ENCODE measurements around the gene ZFP36L1.

ZFP36L1 gene

DNA sequence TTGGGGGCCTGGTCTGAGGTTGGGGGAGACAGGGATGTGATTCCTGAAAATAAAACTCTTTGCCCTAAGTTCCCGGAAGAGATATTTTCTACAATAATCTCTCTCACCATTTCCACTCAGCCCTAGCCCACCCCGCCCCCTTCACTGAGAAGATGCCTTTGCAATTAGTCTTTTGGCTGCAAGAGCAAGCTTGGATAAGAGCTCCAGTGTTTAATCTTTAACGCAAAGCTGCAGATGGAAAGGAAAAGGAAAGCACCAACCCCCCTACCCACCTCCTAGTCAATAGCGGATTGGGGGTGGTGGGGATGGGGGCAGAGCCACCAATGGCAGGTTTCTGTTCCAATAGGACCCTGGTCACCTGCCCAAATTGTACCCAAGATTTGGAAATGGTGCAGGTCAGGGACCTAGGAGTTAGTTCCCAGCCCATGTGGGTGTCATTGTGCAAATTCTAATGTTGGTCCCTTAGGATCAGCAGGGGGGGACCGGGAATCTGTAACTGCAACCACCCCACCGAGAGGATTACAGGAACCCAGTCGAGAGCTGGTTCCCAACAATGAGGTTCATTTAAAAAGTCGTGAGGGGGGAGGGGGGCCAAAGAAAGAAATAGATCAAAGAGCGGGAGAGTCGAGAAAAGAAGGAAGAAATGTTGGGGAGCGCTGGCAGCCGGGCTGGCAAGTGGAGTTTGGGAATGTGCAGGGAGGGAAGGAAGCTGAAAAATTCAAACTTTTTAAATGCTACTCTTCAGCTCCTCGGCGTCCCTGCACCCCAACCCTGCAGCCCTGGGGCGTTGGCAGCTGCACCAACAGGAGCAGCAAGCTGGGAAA is 1.6 kb downstream of the ZFP36L1 start:
- no peak for DNase-seq (ENCODE audit: extremely low spot score)
- ChIA-PET CTCF (interaction anchor here (1.2 to 6.6 kb wide), 8 partner anchors 26 to 854 kb away, joined by 3 to 84 read pairs (median 4); no protein-coding TSS in a partner anchor), POLR2A (interaction anchor here (0.7 to 2.5 kb wide), 3 partner anchors 23 to 388 kb away, joined by 3 to 14 read pairs (median 3); no protein-coding TSS in a partner anchor)

DNA sequence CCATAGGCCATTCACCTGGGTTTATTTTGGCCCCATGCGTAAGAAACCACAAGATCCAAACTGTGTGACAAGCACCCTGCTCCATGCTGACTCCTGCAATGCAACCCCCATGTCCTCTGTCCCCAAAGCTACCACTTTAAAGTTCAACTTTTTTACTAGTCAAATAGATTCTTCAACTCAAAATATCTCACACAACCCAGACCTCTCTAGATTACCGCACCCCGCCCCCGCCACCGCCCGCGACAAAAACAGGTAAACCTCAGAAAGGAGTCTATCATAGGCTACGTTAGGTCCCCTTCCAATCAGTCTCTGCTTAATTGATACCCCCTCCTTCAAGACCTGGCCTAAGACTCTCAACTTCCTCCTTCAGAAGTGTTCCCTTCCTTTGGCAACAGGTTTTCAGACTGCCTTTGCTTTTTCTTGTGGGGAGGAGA is 2.2 kb downstream of the ZFP36L1 start:
- CTCF ChIA-PET: interaction anchor here (0.7 to 6.6 kb wide), 15 partner anchors 11 to 854 kb away, joined by 3 to 84 read pairs (median 5); no protein-coding TSS in a partner anchor
- TF ChIP-seq, protein P1, sequence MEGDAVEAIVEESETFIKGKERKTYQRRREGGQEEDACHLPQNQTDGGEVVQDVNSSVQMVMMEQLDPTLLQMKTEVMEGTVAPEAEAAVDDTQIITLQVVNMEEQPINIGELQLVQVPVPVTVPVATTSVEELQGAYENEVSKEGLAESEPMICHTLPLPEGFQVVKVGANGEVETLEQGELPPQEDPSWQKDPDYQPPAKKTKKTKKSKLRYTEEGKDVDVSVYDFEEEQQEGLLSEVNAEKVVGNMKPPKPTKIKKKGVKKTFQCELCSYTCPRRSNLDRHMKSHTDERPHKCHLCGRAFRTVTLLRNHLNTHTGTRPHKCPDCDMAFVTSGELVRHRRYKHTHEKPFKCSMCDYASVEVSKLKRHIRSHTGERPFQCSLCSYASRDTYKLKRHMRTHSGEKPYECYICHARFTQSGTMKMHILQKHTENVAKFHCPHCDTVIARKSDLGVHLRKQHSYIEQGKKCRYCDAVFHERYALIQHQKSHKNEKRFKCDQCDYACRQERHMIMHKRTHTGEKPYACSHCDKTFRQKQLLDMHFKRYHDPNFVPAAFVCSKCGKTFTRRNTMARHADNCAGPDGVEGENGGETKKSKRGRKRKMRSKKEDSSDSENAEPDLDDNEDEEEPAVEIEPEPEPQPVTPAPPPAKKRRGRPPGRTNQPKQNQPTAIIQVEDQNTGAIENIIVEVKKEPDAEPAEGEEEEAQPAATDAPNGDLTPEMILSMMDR (IDR thresholded peaks at IDR 0.05; ENCODE audit: control extremely low read depth, extremely low read depth, low read depth, missing control alignments): no peak
- POLR2A ChIA-PET: interaction anchor here (0.5 to 1.6 kb wide), 2 partner anchors 542 to 553 kb away, joined by 3 read pairs; no protein-coding TSS in a partner anchor
- peak; percentile 17 for DNase-seq (ENCODE audit: extremely low spot score)

More for the DNA sequence above, 1.6 kb downstream of the ZFP36L1 start:
- TF ChIP-seq, protein P1 (IDR thresholded peaks at IDR 0.05; ENCODE audit: control extremely low read depth, extremely low read depth, low read depth, missing control alignments): no peak

DNA sequence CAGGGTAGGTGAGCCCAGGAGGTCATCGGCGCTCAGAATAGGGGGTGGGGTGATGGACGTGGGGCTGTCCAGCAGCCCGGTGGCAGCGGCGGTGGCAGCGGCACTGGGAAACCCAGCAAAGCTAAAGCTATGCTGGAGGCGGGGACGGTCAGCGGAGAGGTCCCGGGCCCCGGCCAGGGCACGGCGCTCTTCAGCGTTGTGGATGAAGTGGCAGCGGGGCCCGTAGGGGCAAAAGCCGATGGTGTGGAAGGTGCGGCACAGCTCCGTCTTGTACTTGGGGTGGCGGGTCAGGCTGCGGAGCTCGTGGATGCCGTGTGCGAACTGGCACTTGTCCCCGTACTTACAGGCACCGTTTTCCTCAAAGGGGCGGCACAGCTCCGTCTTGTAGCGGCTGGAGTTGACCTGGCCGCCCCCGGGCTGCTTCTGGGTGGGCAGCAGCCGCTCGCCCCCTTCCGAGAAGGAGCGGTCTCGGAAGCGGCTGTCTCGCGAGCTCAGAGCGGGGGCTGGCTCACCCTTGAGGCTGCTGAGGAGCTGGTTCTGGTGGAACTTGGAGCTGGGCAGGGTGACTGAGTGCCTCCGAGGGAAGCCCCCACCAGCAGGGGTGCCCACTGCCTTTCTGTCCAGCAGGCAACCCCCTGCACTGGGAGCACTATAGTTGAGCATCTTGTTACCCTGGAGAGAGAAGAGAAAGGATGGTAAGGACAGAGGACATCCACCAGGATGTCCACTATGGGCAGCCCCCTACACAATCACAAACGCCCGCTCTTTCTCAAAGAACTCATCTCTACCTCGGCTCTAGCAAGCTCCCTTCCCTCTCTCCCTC is 2.8 kb downstream of the ZFP36L1 start:
- no peak for DNase-seq (ENCODE audit: extremely low spot score)
- CTCF ChIA-PET: interaction anchor here (0.7 to 6.6 kb wide), 44 partner anchors 8 to 933 kb away, joined by 3 to 84 read pairs (median 4); no protein-coding TSS in a partner anchor
- POLR2A ChIA-PET: interaction anchor here (0.5 to 1.6 kb wide), 3 partner anchors 26 to 553 kb away, joined by 3 read pairs; no protein-coding TSS in a partner anchor
- TF ChIP-seq, protein P1 (IDR thresholded peaks at IDR 0.05; ENCODE audit: control extremely low read depth, extremely low read depth, low read depth, missing control alignments): peak; percentile 23

DNA sequence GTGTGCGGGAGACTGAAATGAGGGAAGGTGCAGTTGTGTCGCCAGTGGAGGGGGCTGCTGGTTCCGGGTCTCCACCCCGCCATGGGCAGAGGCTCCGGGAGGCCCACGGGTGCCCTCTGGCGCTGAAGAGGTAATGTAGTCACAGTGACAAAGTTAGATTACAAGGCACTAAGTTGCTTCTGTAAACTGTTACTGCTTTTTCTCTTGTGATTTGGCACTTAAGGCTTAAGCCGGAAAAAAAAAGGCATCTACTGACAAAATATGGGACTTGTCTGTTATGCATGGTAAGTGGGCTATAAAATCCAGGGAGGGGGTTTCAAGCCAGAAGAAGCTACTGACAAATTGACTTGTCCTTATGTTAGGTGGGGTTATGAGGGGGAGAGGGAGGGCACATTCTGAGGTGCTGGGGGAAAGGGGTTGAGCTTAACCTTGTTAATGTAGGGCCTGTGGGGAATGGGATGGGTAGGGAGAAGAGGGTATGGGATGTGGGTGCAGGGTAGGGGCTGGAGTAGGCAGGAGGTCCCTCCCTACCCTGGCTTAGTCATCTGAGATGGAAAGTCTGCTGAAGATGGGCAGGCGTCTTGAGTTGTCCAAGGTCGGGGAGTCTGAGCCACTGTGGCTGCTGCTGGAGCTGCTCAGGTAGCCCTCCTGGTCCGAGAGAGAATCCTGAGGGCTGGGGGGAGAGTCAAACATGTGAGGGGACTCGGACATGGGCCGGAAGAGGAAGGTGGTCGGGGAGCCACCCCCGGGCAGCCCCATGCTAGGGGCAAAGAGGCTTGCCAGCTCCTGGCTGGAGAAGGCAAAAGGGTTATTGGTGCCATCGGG is 3.7 kb downstream of the ZFP36L1 start:
- CTCF ChIA-PET: interaction anchor here (0.7 to 6.6 kb wide), 42 partner anchors 9 to 962 kb away, joined by 3 to 84 read pairs (median 4); no protein-coding TSS in a partner anchor
- DNase-seq (ENCODE audit: extremely low spot score): peak; percentile 75
- TF ChIP-seq, protein P1 (IDR thresholded peaks at IDR 0.05; ENCODE audit: control extremely low read depth, extremely low read depth, low read depth, missing control alignments): peak; percentile 84
- POLR2A ChIA-PET: interaction anchor here (0.6 to 1.6 kb wide), 3 partner anchors 27 to 541 kb away, joined by 3 read pairs; no protein-coding TSS in a partner anchor

DNA sequence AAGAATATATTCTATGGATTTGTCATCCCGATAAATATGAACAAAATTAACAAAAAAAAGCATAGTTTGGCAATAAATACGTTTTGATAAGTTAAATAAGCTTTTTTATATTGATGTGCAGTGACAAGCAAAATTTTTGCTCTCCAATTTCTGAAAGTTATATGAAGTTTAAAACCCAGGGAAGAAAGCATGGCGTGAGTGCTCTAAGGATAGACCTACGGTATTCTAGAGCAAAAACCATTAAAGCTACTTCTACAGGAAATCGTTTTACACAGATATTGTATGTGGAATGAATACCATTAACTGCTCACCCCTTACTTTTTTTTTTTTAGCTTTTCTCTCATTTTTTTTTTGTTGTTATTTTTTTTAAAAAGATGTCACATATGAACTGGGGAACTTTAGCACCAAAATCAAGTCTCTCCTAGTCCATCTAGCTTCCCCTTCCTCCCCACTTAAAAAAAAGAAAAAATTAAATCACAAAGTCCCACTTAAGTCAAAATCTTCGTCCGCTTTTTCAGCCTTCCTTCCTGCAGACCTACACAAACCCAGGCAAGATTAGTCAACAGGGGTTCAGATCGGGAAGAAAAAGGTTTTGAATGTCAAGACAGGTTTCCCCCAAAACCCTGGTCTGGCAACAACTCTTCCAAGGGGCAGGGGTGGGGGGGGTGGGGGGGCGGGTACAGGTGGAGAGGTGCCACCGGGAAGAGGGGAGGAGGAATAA is 4.4 kb downstream of the ZFP36L1 start:
- CTCF ChIA-PET: interaction anchor here (0.6 to 6.6 kb wide), 32 partner anchors 8 to 961 kb away, joined by 3 to 84 read pairs (median 4); no protein-coding TSS in a partner anchor
- DNase-seq (ENCODE audit: extremely low spot score): no peak
- TF ChIP-seq, protein P1 (IDR thresholded peaks at IDR 0.05; ENCODE audit: control extremely low read depth, extremely low read depth, low read depth, missing control alignments): no peak
- POLR2A ChIA-PET: interaction anchor here (0.6 to 0.7 kb wide), 3 partner anchors 21 to 241 kb away, joined by 3 to 4 read pairs (median 3); no protein-coding TSS in a partner anchor
